A549 treated with Hydrocortisone at 1 μM for 4 hours (cell line): Measurements from ENCODE around the gene SCLY. TPM values are rescaled to one million over a fixed set of nuclear protein-coding genes. Genes with fewer than 3 reads are reported as not detected.

ENCODE experiments used
- total RNA-seq: library from RNA; stranded (reverse); fragments of 200-300 nt; extraction: Qiagen RNA extraction; gene quantifications from 5 replicates; pipeline ENCODE4 v1.2.3, GENCODE V29; 2022

The SCLY gene, protein sequence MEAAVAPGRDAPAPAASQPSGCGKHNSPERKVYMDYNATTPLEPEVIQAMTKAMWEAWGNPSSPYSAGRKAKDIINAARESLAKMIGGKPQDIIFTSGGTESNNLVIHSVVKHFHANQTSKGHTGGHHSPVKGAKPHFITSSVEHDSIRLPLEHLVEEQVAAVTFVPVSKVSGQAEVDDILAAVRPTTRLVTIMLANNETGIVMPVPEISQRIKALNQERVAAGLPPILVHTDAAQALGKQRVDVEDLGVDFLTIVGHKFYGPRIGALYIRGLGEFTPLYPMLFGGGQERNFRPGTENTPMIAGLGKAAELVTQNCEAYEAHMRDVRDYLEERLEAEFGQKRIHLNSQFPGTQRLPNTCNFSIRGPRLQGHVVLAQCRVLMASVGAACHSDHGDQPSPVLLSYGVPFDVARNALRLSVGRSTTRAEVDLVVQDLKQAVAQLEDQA
- 18.1 to 22.4 TPM (median 20.4 TPM) in 5 replicates for total RNA-seq

DNA sequence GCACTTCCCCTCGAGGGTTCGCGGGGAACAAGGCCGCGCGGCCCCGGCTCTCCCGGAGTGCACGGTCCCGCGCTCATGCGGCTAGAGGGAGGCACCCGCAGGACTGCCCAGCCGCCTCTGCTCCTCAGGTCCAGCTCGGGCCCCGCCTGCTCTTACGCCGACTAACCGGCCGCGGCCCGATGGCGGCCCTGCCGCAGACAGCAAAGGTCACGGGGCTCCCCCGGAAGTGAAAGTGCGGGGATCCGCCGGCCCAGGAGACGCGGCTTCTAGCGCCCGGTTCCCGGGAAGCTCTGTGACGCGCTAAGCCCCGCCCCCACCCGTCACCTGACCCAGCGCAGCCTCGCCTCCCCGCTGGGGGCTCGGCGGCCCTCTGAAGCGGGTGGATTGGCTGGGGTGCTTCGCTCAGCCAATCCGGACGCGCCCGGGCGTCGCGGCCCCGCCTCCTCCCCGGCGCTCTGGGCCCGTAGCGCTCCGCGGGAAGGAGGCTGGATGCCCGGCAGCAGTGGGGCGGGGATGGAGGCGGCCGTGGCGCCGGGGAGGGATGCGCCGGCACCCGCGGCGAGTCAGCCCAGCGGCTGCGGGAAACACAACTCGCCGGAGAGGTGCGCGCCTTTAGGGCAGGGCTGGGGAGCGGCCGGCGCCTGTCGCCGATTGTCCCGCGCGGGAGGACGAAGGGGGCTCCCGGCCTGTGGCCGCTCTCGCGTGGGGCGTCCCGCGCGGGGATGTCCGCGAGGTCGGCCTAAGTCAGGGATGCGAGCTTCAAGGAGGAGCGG lies at the start of gene SCLY:
Gene SCLY, plus strand, starts transcription at position 460 of the 773 bp plus-strand sequence. Its CDS starts 54 bp downstream, at position 514.

DNA sequence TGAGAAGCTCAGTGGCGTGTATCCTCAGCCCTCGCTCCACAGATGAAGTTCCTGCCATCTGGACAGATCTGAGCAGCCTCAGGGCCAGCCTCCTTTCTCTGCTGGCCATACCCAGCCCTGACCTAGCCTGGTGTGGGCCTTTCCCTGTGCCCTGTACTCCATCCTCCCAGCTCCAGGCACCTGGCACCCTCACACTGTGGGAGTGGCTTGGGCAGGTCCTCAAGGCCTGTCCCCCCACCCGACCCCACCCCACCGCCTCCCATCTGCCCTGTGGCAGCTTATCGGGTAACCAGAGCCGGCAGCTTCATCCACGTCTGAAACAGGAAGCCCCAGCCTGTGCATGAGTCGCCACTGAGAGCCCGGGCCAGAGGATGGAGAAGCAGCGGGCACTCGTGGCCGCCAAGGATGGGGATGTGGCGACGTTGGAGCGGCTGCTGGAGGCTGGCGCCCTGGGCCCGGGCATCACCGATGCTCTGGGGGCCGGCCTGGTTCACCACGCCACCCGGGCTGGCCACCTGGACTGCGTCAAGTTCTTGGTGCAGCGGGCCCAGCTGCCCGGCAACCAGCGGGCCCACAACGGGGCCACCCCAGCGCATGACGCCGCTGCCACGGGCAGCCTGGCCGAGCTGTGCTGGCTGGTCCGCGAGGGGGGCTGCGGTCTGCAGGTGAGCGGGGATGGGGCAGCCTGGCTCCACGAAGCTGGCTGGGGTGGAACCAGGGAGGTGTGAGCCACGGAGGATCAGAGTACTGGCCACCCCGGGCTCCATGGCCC lies 39.4 kb downstream of the SCLY start, which contains the start of gene ESPNL:
Gene ESPNL, plus strand, starts transcription at position 292 of the 772 bp plus-strand sequence. Its CDS starts 80 bp downstream, at position 372.

DNA sequence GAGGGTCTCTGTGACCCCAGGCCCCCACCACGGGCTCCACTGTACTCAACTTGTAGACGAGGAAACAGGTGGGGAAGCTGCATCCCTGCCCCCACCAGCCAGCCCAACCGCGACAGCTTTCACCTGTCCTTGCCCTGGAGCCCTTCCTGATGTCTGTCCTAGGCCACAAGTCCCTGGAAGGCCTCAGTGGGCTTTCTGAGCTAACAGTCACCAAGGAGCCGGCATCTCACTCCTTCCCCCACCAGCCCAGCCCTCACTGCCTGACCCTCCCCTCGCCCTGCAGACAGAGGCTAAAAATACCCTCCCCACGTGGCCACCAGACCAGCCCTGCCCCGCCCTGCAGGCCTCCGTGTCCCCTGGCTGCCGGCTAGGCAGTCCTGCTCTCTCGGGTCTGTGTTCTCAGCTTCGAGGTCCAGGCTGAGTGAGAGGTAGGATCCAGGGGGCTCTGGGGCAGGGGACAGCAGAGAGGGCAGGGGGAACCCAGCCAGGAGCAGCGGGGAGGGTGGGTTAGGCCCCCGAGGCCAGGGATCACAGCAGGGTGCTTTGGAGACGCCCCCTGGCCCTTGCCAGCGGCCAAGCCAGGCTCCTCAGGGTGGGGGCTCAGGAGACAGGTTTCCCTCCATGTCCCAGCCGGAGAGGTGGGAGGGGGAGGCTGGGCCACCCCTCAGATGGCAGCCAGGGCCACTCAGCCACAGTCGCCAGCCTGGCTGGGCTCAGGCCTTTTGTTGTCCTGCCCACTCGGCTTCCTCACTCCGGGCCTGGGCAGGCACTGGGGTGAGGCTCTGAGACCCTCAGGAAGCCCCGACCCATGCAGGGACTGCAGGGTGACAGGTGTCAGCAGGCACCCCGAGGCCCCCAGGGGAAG lies 77.8 kb downstream of the SCLY start, which contains the start of gene KLHL30:
Gene KLHL30, plus strand, starts transcription at position 338 of the 865 bp plus-strand sequence. CDS start 2,087 bp downstream, outside the sequence.

Other genes with a start within 250 kb of the SCLY start
- gene RAMP1, start 201.4 kb upstream of the SCLY start, total RNA-seq, result 0.15 TPM in 1 of 5 replicates, not detected in the others
- gene UBE2F, start 94.0 kb upstream of the SCLY start, total RNA-seq, result 46.1 to 55.2 TPM (median 52.6 TPM) in 5 replicates
- gene ESPNL, start 39.3 kb downstream of the SCLY start, total RNA-seq, result 0.10 to 0.38 TPM (median 0.13 TPM) in 5 replicates
- gene KLHL30, start 77.7 kb downstream of the SCLY start, total RNA-seq, result 0.14 to 0.30 TPM (median 0.25 TPM) in 5 replicates
- gene ERFE, start 98.0 kb downstream of the SCLY start, total RNA-seq, result 5.7 to 9.7 TPM (median 8.1 TPM) in 5 replicates
- gene ILKAP, start 142.7 kb downstream of the SCLY start, total RNA-seq, result 37.9 to 43.8 TPM (median 39.6 TPM) in 5 replicates
- 7.9 to 14.6 TPM (median 13.4 TPM) in 5 replicates for gene HES6, start 179.0 kb downstream of the SCLY start, total RNA-seq
- gene PER2, start 227.6 kb downstream of the SCLY start, total RNA-seq, result 5.7 to 7.5 TPM (median 6.4 TPM) in 5 replicates